Measurements from ENCODE around the gene CYP27B1.
A peak's percentile ranks its signal among the peaks of the same experiment; 100 is the strongest.

Gene CYP27B1

GRCh38 chr12:57735952-57736740, 30.7 kb downstream of the CYP27B1 start:
- peak; percentile 76 for DNase-seq (ENCODE audit: low spot score)

GRCh38 chr12:57735198-57735855, 31.6 kb downstream of the CYP27B1 start:
- peak; percentile 43 for DNase-seq (ENCODE audit: low spot score)

GRCh38 chr12:57734591-57734990, 32.3 kb downstream of the CYP27B1 start:
- no peak for DNase-seq (ENCODE audit: low spot score)

- no peak for DNase-seq (ENCODE audit: low spot score)
Measured at GRCh38 chr12:57733928-57734327, 33.0 kb downstream of the CYP27B1 start.

- no peak for DNase-seq (ENCODE audit: low spot score)
Measured at GRCh38 chr12:57732726-57733593, 33.9 kb downstream of the CYP27B1 start.

- DNase-seq (ENCODE audit: low spot score) = no peak
Measured at GRCh38 chr12:57732270-57732669, 34.6 kb downstream of the CYP27B1 start.

- DNase-seq (ENCODE audit: low spot score) = no peak
Measured at GRCh38 chr12:57731411-57732080, 35.3 kb downstream of the CYP27B1 start.

- peak; percentile 3 for DNase-seq (ENCODE audit: low spot score)
Measured at GRCh38 chr12:57730336-57731067, 36.4 kb downstream of the CYP27B1 start.

- DNase-seq (ENCODE audit: low spot score) = peak; percentile 9
Measured at GRCh38 chr12:57729321-57729844, 37.5 kb downstream of the CYP27B1 start.

- DNase-seq (ENCODE audit: low spot score) = peak; percentile 38
Measured at GRCh38 chr12:57727758-57728395, 39.0 kb downstream of the CYP27B1 start.

- no peak for DNase-seq (ENCODE audit: low spot score)
Measured at GRCh38 chr12:57726884-57727757, 39.8 kb downstream of the CYP27B1 start.

GRCh38 chr12:57726151-57726883, 40.6 kb downstream of the CYP27B1 start:
- DNase-seq (ENCODE audit: low spot score) = peak; percentile 95

GRCh38 chr12:57725851-57726150, 41.1 kb downstream of the CYP27B1 start:
- DNase-seq (ENCODE audit: low spot score) = no peak

- DNase-seq (ENCODE audit: low spot score) = peak; percentile 34
Measured at GRCh38 chr12:57724936-57725740, 41.7 kb downstream of the CYP27B1 start.

GRCh38 chr12:57724003-57724935, 42.6 kb downstream of the CYP27B1 start:
- peak; percentile 12 for DNase-seq (ENCODE audit: low spot score)

GRCh38 chr12:57723630-57723962, 43.3 kb downstream of the CYP27B1 start:
- no peak for DNase-seq (ENCODE audit: low spot score)

All from D341Med (cell line).